ENCODE data around the gene CBLN3.

CBLN3 gene

DNA sequence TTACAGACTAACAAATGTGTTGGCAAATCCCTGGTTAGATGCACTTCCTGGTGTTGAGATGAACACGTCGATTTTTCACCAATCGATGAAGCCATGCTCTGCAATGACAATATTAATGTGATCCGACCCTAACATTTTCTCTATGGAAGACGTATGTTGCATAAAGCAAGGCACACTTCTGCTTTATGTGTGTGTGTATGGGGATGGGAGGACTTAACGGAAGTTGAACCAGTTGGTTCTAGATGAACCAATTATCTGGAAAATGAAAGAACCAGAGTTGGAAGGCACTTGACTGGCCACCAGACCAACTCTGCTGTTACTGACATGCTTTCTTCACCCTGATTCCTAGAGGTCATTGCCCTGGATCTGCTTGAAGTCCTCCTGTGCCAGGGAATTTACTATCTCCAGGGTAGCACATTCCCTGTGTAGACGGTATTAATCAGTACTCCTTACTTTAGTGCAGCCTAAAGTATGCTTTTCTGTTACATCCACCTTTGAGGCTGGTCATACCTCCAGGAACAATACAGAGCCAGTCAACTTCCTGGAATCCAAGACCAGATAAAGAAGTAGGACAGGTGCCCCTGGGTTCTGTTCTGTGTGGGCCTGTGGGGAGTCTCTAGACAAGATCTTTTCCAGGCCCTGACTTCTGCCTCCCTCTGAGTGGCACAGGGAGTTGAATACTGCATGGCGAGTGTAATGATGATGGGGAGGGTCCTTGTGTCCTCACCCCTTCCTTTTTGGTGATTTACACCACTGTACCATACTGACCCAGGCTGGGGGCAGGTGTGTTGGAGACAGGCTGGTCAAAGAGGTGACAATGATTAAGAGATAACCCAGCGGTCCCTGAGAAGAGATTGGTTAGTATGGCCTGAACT, 9.0 kb upstream of the CBLN3 start:
- no peak for DNase-seq

DNA sequence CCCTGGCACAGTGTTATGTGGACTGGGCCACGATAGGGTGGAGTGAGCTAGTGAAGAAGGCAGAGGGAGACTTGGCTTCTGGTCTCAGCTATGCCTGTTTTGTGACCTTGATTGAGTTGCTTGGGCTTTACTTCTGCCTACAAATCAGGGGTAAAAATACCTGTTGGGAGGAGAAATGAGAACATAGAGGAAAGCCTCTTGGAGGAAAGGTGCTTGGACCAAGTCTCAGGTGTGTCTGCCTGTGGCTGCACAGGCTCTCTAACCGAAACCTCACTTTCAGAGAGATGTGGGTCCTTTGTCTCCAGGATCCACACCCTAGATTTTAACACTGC, 8.2 kb upstream of the CBLN3 start:
- DNase-seq, result no peak

DNA sequence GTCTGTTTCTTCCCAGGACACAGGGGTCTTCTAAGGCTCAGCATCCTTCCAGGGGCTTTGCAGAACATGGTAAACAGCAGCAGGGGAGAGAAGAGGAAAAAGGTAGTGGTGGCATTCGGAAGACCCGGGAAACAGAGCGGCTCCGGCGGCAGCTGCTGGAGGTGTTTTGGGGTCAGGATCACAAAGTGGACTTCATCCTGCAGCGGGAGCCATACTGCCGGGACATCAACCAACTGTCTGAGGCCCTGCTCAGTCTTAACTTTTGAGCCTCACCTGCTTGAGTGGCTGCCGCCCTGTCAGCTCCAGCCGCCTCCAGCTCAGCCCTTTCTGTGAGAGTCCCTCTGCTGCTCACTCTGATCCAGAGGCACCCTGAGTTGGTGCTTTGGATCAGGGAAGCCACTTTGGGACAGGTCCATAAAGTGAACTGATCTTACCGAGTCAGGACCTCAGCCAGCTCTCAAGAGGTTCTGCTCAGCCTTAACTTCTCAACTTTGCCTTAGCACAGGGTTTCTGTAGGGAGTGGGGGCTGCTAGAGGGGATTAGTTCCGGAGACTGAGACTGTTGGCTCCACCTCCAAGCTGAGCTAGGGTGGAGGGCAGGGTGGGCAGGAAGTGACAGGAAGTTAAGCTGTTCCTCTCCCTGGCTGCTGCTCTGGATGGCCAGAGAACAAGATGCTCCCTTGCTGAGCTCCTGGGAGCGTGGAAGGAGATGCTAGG, 7.7 kb upstream of the CBLN3 start:
- DNase-seq, result no peak

DNA sequence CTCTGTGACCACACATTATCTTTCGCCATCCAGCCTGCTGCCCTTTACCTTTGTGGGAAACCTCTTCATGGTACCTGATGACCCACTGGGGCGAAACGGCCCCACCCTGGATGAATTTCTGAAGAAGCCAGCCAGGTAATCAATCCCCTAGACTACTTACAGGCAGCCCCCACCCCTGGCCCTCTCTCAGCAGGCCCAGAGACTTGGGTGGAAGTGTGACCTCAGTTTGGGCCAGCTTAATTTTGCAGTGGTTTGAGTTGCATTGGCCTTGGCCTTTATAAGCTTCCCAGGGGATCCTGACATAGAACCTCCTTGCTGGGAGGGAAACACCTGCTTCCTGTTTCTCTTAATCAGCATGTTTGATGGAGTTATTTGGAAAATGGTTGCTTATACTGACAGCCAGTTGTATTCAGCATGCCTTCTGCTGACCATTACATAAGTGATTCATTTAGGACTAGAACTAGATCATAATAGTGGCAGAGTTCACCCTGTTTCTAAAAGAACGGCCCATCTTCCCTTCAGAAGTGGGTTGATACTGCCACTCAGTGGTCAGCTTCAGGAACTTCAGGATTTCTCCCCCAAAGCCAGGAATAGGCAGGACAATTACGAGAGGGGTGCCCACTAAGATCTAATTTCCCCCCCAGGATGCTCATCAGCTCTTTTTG, 7.0 kb upstream of the CBLN3 start:
- peak; percentile 50 for DNase-seq

DNA sequence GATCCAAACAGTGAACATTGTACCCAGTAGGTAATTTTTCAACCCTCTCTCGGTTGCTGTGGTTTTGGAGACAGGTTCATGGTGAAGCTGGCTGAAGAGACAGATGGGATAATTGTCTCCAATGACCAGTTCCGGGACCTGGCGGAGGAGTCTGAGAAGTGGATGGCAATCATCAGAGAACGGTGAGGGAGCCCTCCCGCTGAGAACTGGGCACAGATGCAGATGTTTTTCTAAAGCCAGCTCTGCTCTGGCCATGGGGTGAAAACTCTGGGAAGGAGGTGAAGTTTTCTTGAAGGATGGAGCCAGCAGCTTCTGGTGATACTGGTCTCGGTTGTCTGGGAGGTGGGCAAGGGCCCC, 6.5 kb upstream of the CBLN3 start:
- no peak for DNase-seq

DNA sequence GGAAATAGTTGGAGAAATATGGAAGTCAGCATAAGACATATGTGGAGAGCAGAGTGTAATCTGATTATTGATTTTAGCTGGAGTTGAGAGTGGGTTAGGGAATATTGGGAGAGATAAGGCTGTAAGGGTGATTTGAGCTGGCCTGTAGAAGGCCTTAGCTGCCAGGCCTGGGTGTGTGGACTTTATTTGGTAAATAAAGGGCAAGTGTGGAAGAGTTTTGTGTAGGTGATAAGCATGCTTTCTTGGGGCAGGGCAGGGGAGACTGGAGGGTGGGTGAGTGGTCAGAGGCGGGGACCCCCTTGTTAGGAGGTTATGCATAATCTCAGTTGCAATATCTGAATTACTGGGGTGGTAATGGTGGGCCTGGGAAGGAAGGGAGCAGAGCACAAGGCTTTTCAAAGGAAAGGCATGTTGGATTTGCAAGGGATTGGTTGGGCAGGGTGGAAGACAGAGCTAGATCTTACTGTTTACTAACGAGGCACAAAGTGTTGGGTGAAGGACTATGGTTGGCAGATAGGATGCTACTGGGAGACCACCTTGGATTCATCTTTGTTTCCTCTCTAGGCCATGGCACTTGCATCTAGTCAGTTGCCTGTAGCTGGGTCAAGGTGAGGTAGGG, 5.8 kb upstream of the CBLN3 start:
- no peak for DNase-seq

DNA sequence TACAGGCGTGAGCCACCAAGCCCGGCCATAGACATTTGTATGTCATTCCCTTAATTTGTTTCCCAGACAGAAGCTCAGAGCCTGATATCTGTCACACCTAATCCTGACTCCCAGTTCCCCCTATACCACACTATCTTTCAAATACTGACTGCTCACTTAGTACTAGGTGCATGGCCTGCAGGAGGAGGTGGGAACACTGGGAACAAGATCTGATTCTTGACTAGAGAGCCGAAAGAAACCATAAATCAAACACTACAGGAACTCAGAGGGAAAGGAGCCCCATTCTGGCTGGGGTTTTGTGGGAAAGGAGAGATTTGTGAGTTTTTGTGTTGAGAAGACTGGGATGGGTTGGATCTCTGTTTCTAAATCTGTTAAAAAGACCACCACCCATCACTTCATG, 5.2 kb upstream of the CBLN3 start:
- DNase-seq, result no peak

DNA sequence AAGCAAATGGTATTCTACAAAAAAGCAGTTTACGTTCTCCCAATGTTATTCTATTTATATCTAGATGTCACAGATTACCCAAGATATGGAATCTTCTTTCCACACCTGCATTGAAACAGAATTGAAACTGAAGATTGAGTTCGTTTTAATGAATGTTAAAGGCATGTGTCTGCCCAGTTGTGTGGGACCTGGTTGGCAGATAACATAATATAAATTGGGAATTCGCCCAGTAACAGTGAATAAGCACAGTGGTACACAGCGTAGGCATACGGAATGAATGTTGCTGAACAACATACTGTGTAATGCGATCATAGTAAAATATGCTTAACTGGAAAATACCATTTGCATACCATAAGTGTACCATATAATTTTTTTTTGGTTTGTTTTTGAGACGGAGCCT, 4.6 kb upstream of the CBLN3 start:
- no peak for DNase-seq

DNA sequence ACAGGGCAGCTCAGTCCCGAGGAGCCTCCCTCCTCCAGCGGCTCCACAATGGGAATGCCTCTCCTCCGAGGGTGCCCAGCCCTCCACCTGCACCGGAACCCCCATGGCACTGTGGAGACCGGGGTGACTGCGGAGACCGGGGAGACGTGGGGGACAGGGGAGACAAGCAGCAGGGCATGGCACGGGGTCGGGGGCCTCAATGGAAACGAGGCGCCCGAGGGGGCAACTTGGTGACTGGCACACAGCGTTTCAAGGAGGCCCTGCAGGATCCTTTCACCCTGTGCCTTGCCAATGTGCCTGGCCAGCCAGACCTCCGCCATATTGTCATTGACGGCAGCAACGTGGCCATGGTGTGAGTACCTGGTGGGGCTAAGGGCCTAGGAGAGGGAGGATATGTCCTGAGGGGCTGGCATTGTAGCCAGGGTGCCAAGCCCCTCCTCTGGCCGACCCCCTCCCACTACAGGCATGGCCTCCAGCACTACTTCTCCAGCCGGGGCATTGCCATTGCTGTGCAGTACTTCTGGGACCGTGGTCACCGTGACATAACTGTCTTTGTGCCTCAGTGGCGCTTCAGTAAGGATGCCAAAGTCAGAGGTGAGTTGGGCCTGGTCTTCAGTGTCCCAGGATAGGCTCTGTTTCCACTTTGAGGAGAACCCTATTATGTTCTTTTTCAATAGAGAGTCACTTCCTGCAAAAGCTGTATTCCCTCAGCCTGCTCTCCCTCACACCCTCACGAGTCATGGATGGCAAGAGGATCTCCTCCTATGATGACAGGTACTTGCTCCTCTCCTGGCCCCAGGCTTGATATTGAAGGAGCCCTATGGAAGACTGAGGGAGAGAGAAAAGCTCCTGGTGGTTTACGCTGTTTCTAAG, 3.0 kb upstream of the CBLN3 start:
- no peak for DNase-seq

DNA sequence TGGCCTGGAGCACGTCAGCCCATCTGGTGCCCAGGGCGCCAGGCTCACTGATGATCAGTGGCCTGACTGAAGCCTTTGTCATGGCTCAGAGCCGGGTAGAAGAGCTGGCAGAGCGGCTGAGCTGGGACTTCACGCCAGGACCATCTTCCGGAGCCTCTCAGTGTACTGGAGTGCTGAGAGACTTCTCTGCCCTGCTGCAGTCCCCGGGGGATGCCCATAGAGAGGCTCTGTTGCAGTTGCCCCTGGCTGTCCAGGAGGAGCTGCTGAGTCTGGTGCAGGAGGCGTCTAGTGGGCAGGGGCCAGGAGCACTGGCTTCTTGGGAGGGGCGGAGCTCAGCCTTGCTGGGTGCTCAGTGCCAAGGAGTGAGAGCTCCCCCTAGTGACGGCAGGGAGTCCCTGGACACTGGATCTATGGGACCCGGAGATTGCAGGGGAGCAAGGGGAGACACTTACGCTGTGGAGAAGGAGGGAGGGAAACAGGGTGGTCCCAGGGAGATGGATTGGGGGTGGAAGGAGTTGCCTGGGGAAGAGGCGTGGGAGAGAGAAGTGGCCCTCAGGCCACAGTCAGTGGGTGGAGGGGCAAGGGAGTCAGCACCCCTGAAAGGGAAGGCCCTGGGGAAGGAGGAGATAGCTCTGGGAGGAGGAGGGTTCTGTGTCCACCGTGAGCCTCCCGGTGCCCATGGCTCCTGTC, 2.2 kb upstream of the CBLN3 start:
- peak; percentile 94 for DNase-seq

DNA sequence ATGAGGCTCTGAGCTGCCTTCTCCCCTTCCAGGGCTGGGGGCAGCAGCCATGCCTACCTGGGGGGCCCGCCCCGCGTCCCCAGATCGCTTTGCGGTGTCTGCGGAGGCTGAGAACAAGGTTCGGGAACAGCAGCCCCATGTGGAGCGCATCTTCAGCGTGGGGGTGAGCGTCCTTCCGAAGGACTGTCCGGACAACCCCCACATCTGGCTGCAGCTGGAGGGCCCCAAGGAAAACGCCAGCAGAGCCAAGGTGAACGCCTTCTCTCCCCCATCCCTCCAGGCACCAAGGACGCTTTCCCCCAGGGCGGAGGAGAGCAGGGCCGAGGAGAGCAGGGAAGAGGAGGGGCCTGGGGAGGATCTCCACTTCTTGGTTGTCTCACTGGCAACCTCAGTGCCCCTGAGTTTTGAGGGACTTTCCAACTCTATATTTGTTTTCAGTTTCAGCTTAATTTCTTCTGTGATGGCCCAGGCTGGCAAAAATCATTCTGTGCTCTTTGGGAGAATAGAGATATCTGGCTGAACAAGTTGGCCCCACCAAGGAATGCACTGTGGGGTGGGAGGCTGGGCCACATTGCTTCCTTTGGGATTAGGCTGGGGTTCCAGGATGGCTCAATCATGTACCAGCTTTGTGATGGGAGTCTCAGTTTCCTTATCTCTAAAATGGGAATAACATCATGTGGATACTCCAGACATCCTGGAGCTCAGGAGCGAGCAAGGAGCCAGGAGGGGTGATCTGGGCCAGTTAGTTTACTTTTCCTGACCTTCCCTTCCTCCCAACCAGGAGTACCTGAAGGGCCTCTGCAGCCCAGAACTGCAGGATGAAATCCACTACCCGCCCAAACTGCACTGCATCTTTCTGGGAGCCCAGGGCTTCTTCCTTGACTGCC, 1.5 kb upstream of the CBLN3 start:
- peak; percentile 79 for DNase-seq

DNA sequence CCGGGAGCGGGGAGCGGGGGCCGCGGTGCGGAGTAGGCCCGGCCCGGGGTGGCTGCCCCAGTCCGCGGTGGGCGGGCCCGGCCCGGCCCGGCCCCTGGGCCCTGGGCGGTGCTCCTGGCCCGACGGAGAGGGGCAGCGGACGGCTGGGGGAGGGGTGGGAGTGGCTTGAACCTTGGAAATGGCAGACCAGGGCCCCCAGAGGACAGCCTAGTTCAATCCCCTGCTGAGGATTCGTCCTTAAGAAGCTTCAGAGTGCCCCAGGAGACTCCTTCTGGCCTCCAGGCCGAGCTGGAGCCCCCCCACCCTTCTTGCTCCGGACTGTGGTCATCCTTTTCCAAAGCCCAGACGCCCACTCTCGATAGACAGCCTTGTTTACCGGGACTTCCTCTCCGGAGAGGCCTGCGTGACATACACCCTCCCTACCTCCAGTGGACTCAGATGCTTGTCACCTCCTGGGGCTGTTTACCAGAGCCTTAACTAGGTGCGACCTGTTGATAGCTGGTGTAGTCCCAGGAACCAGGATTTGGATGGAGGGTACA, 744 bp upstream of the CBLN3 start:
- DNase-seq, result peak; percentile 60

DNA sequence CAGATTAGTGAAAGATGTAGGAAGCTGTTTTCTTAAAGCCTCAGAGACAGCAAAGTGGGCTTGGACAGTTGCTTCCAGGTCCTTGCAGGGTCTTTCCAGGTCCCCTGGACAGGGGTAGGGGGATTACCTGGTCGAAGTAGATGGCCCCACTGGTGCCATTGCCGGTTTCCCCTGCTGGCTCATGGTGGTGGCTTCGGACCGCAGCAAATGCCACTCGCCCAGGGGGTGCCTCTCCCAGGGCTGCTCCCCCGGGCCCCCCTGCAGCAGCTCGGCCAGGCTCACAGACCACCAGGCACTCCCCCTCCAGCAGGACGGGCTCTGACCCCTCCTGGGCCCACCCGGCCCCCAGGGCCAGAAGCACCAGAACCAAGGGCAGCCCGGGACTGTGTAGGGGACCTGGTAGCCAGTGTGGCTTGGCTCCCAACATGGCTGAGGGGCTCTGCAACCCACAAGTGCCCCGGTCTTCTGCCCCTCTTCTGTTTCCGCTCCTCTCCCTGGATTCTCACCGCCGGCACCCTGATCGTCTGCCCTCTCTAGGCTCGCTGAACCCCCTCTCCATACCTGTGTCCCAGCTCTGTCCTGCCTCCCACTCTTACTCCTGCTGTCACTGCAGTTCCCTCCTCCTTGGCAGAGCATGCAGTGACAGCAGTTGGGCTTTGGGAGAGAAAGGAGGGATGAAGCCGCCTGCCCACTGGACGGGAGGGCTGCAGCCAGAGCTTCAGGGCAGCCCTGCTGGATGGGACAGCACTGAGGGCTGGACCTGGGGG, 657 bp downstream of the CBLN3 start:
- DNase-seq, result no peak

DNA sequence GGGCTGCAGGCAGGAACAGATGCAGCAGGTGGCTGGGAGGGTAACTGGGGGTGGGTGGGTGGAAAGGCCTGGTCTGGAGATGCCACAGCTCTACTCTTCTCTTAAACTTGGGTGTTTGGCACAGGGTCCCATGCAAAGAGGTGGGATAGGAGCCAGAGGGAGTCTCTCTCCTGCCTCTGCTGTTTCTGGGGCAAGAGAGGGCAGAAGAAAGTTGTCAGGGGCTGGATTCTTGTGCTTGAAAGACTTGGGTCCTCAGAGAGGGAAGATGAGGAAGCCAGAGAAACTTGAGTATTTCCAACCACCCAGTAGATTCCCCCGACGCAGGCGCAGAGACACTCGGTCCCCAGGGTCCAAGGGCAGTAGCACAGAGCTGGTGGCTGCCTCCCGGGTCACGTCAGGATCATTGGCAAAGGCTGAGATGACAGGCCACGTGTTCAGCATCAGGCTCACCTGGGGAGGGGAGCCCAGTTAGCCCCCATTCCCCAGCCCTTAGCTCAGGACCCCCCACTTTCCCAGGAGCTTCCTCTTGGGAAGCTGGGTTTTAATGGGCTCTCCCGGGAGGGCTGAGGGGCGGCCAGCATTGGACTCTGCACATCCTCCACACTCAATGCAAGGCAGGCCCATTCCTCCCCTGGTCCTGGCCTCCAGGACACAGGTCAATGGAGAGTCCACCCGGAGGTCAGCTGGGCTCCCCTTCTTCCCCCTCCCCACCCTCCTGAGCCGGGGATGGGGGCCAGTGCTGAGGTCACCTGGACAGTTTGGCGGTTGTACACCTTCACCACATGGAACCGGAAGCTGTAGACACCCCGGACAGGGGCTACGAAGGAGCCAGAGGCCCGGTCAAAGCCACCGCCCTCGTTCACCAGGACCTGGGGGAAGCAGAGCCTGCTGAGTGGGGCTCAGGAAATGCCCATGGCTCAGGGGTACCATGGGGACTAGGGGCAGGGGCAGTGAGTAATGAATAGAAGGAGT, 1.6 kb downstream of the CBLN3 start:
- no peak for DNase-seq

DNA sequence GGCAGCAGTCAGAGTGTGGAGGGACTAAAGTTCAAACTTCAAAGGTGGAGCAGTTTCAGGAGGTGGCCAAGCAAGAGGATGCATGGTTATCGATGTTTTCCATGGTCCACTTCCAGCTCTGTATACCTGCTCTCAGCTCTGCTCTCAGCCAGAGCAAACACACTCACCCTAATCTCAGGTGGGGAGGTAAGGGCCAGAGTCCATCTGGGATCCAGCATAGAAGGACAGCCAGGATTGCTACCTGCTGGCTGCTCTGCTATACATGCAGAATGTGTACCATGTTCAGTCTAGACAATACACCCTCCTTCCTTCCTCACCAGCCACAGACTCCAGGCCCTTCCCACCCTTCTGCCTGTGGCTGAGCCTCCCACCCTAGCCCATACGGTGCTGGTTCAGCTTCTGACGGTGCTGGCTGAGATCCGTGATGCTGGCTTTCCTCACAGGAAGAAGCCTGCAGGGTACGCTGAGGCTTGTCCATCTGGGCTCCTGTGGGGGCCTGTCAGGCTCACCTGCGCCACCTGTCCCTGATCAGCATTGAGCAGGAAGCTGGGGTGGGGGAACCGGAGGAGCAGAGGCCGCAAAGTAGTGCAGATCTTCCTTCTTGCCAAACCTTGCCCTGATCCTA, 2.4 kb downstream of the CBLN3 start:
- no peak for DNase-seq

DNA sequence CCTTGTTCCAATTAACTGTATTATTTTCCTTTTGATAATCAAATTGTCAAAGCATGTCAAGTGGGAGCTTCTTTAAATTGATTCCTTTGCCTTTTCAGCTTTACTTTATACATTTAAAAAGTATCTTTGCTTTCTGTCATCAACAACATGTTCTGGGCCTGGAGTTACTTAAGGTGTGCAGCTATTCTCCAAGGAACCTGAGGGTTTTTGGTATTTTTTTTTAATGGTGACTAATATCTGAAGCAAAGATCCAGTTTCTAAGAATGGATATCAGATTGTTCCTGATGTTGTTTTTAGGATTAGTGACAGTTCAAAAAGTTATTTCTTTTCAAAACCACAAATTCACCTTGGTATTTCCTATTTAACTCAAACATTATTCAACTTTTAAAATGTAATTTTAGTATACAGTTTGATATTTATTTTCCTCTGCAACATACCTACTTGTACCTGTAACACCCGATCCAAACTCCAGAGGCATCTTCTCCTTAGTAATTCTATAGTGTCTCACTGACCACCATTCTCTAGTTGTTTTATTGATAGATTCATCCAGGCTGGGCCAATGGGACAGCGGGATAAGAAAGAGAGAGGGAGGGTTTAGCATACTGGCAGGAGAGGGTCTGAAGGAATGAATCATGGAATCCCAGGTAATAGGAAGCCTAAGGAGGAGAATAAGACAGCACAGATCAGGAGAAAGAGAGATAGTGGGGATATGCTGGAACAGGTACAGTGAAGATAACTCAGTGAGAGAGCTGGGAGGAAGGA, 3.1 kb downstream of the CBLN3 start:
- no peak for DNase-seq

DNA sequence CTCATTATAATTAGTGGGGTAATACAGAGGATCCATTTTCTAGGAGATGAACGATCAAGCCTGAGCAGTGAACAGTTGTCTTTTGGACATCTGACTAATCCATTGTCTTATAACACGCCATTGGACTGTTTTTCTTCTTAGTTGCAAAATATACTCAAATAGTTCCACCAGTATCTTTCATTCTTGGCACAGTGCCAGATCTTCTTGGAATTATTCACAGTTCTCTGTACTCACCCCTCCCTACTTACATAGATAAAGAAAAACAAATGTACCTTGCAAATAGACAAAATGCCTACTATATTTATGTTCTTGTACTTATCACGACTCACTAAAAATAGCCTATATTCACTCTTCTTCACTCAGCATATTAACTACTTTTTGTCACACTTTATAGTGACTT, 3.8 kb downstream of the CBLN3 start:
- DNase-seq, result no peak
